ENCODE measurements around the gene SCG3.

Gene SCG3

GRCh38 chr15:51756482-51756881, 75.2 kb downstream of the SCG3 start:
- Histone ChIP-seq H3K79me2 (ENCODE audit: insufficient read depth, low read length) (no peaks in the 10 kb centered on the region), H2AFZ (ENCODE audit: low read length) (no peak overlapping the region), H3K27ac (ENCODE audit: low read depth, low read length, poor library complexity, severe bottlenecking) (no peak overlapping the region), H3K4me1 (ENCODE audit: insufficient read depth, low read length, severe bottlenecking) (peaks cover 9% of the 10 kb centered on the region), H3K27me3 (ENCODE audit: insufficient read depth, low read length) (0 out of 2 replicates have a peak, but pooled peaks cover 11% of the 10 kb centered on the region), H3K9me3 (ENCODE audit: low read length) (no peaks in the 10 kb centered on the region), H3K36me3 (ENCODE audit: insufficient read depth, low read length) (no peaks in the 10 kb centered on the region), H4K20me1 (ENCODE audit: insufficient read depth, low read length) (no peaks in the 10 kb centered on the region), H3K9me2 (ENCODE audit: low read depth, low read length) (no peaks in the 10 kb centered on the region), H3K4me2 (ENCODE audit: low read length) (no peak overlapping the region), H3K9ac (ENCODE audit: low read length) (no peak overlapping the region), H3F3A (ENCODE audit: insufficient read depth, low read length) (no peaks in the 10 kb centered on the region), H3K4me3 (ENCODE audit: low read depth, low read length, poor library complexity, severe bottlenecking) (no peak overlapping the region)
- TF ChIP-seq EZH2 (IDR thresholded peaks at IDR 0.05; ENCODE audit: borderline replicate concordance, low read length), result no peak
- no peak for TF ChIP-seq CTCF (IDR thresholded peaks at IDR 0.05; ENCODE audit: low read length)

GRCh38 chr15:51757450-51757849, 76.1 kb downstream of the SCG3 start:
- H3K27ac ChIP-seq (ENCODE audit: low read depth, low read length, poor library complexity, severe bottlenecking), result no peak overlapping the region
- 0 out of 2 replicates have a peak, but pooled peaks cover 11% of the 10 kb centered on the region for H3K27me3 ChIP-seq (ENCODE audit: insufficient read depth, low read length)
- H3F3A ChIP-seq (ENCODE audit: insufficient read depth, low read length), result no peaks in the 10 kb centered on the region
- no peaks in the 10 kb centered on the region for H4K20me1 ChIP-seq (ENCODE audit: insufficient read depth, low read length)
- H3K36me3 ChIP-seq (ENCODE audit: insufficient read depth, low read length), result no peaks in the 10 kb centered on the region
- no peaks in the 10 kb centered on the region for H3K9me2 ChIP-seq (ENCODE audit: low read depth, low read length)
- no peak overlapping the region for H2AFZ ChIP-seq (ENCODE audit: low read length)
- no peaks in the 10 kb centered on the region for H3K9me3 ChIP-seq (ENCODE audit: low read length)
- H3K9ac ChIP-seq (ENCODE audit: low read length), result no peak overlapping the region
- no peak overlapping the region for H3K4me3 ChIP-seq (ENCODE audit: low read depth, low read length, poor library complexity, severe bottlenecking)
- peaks cover 2% of the 10 kb centered on the region for H3K4me1 ChIP-seq (ENCODE audit: insufficient read depth, low read length, severe bottlenecking)
- no peak for TF ChIP-seq EZH2 (IDR thresholded peaks at IDR 0.05; ENCODE audit: borderline replicate concordance, low read length)
- no peak for TF ChIP-seq CTCF (IDR thresholded peaks at IDR 0.05; ENCODE audit: low read length)
- no peak overlapping the region for H3K4me2 ChIP-seq (ENCODE audit: low read length)
- no peaks in the 10 kb centered on the region for H3K79me2 ChIP-seq (ENCODE audit: insufficient read depth, low read length)

GRCh38 chr15:51758645-51759044, 77.3 kb downstream of the SCG3 start:
- Histone ChIP-seq H3K9me3 (ENCODE audit: low read length) (no peaks in the 10 kb centered on the region), H3K4me1 (ENCODE audit: insufficient read depth, low read length, severe bottlenecking) (no peaks in the 10 kb centered on the region), H3K9ac (ENCODE audit: low read length) (no peak overlapping the region), H2AFZ (ENCODE audit: low read length) (no peak overlapping the region), H3K36me3 (ENCODE audit: insufficient read depth, low read length) (no peaks in the 10 kb centered on the region), H3K27ac (ENCODE audit: low read depth, low read length, poor library complexity, severe bottlenecking) (no peak overlapping the region), H3K4me2 (ENCODE audit: low read length) (no peak overlapping the region), H4K20me1 (ENCODE audit: insufficient read depth, low read length) (no peaks in the 10 kb centered on the region), H3K79me2 (ENCODE audit: insufficient read depth, low read length) (no peaks in the 10 kb centered on the region), H3F3A (ENCODE audit: insufficient read depth, low read length) (no peaks in the 10 kb centered on the region), H3K4me3 (ENCODE audit: low read depth, low read length, poor library complexity, severe bottlenecking) (no peak overlapping the region), H3K27me3 (ENCODE audit: insufficient read depth, low read length) (0 out of 2 replicates have a peak, but pooled peaks cover 2% of the 10 kb centered on the region), H3K9me2 (ENCODE audit: low read depth, low read length) (no peaks in the 10 kb centered on the region)
- no peak for TF ChIP-seq EZH2 (IDR thresholded peaks at IDR 0.05; ENCODE audit: borderline replicate concordance, low read length)
- no peak for TF ChIP-seq CTCF (IDR thresholded peaks at IDR 0.05; ENCODE audit: low read length)
